ENCODE data around the gene ARHGEF4. TPM values are rescaled to one million over a fixed set of nuclear protein-coding genes. Genes with fewer than 3 reads are reported as not detected.

The ARHGEF4 gene
- total RNA-seq, 2 donors from 2014 or later: not detected

DNA sequence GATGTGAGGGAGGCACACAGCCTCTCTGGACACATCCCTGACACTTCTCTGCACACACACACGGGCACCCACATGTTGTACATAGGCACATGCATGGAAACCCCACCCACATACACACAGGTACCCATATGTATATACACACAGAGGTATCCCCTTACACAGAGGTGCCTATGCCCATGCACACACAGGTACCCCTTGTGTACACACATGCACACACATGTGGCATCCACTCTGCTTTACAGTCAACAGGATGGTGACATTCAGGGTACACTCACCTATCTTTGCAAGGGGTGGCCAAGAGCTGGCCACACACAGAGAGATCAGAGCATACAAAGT is 197.0 kb downstream of the ARHGEF4 start:
- Mint-ChIP-seq H3K27me3 (peaks cover 12% of the 10 kb centered on the region), H3K9me3 (no peaks in the 10 kb centered on the region), H3K4me3 (no peak overlapping the region), H3K4me1 (no peaks in the 10 kb centered on the region), H3K36me3 (ENCODE audit: low read depth) (no peaks in the 10 kb centered on the region), H3K27ac (no peak overlapping the region)
- no peak for ATAC-seq (replicated peaks)

DNA sequence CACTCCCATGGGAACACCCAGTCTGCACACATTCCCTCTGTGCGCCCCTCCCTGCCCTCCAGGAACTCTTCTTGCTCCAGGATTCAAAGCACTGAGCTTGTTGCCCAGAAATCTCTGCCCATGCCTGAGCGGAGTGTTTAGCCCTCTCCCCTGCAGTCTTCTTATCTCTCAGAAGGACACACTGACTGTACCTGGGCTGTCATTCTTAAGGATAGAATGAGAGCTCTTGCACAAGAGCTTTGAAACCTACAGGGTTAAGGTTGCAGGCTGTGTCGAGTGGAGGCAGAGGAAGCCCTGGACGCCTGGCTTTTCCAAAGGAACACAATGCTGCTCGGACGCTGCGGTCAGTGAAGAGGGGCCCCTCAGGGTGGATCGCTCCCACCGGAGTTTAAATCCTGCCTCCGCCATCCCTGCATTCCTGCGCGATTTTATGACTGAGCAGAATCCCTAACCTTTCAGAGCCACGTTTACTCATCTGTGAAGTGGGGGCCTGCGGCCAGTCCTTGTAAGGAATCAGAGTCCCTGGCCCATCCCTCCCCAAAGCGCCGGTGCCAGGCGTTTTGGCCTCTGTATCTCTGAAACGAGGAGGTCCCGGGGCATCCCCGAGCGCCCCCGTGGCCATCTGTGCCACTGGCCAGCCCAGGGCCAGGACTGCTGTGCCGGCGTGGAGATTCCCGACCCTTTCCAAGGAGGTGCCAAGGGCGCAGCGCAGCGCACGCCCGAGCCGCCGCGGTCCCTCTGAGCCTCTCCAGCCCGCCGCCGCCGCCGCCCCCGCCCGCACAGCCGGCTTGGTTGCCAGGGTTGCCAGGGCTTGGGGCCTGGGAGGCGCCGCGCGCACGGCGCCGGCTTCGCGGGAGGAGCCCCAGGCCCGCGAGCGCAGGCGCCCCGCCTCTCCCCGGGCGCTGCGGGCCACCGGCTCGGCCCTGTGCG is 197.7 kb downstream of the ARHGEF4 start:
- H3K9me3 Mint-ChIP-seq: no peaks in the 10 kb centered on the region
- H3K4me3 Mint-ChIP-seq: no peak overlapping the region
- H3K36me3 Mint-ChIP-seq (ENCODE audit: low read depth): no peaks in the 10 kb centered on the region
- peak; percentile 25 for ATAC-seq (replicated peaks)
- no peak overlapping the region for H3K27ac Mint-ChIP-seq
- no peaks in the 10 kb centered on the region for H3K4me1 Mint-ChIP-seq
- H3K27me3 Mint-ChIP-seq: peaks cover 11% of the 10 kb centered on the region

DNA sequence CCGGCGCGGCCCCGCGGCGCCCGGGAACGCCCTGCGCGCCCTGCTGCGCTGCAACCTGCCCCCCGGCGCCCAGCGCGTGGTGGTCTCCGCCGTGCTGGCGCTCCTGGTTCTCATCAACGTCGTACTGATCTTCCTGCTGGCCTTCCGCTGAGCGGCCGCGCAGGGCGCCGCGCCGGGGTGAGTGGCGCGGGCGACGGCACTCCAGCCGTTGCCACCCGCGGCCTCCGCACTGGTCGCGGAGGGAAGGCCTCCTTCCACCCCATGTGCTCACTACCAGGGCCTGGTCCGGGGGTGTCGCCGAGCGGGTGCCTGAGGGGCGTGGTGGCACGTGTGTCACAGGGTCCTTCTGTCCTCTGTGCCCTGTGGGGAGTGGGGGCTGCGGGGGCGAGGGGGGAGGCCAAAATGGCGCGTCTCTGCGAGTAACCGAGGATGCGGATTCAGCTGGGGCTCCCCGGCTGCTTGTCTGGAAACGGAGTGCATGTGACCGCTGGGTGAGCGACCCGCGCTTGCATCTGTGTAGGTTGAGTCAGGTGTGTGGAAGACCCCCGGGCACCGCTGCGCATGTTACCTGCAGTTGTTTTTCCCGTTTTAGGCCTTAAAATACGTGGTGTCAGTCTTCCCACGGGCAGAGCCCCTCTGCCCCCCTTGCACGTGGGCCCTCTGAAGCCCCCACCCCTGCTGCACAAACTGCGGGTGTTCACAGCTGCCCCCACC is 198.6 kb downstream of the ARHGEF4 start:
- H3K9me3 Mint-ChIP-seq: no peaks in the 10 kb centered on the region
- H3K36me3 Mint-ChIP-seq (ENCODE audit: low read depth): no peaks in the 10 kb centered on the region
- no peak for ATAC-seq (replicated peaks)
- H3K27ac Mint-ChIP-seq: no peak overlapping the region
- H3K4me1 Mint-ChIP-seq: no peaks in the 10 kb centered on the region
- peaks cover 8% of the 10 kb centered on the region for H3K27me3 Mint-ChIP-seq
- H3K4me3 Mint-ChIP-seq: no peak overlapping the region

DNA sequence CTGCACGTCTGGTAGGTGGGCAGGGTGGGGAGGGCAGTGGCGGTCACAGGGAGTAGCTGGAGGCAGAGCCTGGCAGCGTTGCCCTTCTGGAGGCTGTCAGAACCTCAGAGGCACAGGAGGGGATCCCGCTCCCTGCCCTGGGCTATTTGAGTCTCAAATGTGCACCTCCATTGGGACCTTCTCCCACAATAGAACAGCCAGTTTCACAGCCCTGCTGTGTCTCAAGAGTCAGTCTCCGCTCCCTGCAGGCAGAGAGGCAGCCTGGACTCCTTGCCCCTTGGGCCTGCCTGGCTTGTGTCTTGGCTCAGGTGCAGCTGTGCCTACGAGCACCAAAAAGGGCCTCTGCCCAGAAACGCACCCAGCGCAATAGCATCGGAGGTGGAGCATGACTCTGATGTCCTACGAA is 199.1 kb downstream of the ARHGEF4 start:
- ATAC-seq (replicated peaks): no peak
- Mint-ChIP-seq H3K9me3 (no peaks in the 10 kb centered on the region), H3K4me1 (no peaks in the 10 kb centered on the region)

DNA sequence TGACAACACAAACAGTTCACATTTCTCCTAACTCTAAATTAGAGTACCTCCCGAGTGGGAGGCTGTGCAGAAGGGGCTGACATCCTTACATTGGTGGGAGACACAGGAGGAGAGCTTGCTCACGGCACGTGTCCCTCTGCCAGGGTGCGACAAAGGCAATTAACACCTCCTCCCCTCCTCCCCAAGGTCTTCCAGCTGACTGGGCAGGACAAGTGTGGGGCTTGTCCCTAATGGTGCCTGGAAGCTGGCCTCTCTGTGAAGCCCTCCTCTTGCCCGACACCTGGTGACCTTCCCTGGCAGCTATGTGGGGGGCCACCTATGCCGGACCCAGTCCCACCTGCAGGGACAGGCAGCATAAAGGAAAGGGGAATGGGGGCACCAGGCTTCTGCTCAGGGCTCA is 199.6 kb downstream of the ARHGEF4 start:
- no peak overlapping the region for H3K4me3 Mint-ChIP-seq
- ATAC-seq (replicated peaks): no peak
- H3K4me1 Mint-ChIP-seq: peaks cover 4% of the 10 kb centered on the region
- no peaks in the 10 kb centered on the region for H3K9me3 Mint-ChIP-seq
- no peak overlapping the region for H3K27ac Mint-ChIP-seq
- H3K36me3 Mint-ChIP-seq (ENCODE audit: low read depth): no peaks in the 10 kb centered on the region
- peaks cover 8% of the 10 kb centered on the region for H3K27me3 Mint-ChIP-seq

More for the DNA sequence above, 199.1 kb downstream of the ARHGEF4 start:
- H3K36me3 Mint-ChIP-seq (ENCODE audit: low read depth): no peaks in the 10 kb centered on the region
- peaks cover 8% of the 10 kb centered on the region for H3K27me3 Mint-ChIP-seq
- H3K4me3 Mint-ChIP-seq: no peak overlapping the region
- H3K27ac Mint-ChIP-seq: no peak overlapping the region

DNA sequence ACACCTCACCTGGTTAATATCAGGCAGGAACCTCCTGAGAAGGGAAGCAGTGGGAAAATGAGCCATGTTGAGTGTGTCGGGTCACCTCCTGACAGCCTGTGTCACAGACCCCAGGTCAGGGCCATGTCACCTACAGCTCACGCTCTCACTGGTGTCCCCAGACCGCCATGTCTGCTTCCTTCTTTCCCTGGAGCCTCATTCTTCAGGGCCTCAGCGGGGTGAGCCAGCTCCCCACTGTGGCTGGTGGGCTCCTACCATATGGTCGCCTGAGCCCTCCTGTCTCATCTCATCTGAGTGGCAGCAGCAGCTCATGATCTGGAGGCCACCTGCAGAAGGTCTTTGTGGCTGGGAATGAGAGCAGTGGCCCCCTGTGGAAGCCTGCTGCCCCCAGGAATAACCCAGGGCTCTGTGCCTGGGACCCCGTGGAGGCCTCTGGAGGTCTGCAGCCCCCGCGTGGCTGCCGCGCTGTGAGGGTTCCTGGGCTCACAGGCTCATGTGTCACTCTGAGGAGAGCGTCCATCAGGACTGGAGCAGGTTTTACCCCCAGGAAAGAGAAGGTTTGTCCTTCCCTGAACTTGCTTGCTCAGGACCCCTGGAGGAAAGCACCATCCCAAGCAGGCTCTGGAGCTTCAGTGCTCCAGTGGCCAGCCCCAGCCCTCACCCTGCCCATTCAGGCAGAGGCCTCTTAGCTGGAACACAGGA is 200.1 kb downstream of the ARHGEF4 start:
- H3K36me3 Mint-ChIP-seq (ENCODE audit: low read depth): no peaks in the 10 kb centered on the region
- H3K9me3 Mint-ChIP-seq: no peaks in the 10 kb centered on the region
- H3K27me3 Mint-ChIP-seq: peaks cover 8% of the 10 kb centered on the region
- peaks cover 9% of the 10 kb centered on the region for H3K4me1 Mint-ChIP-seq
- ATAC-seq (replicated peaks): no peak
- H3K27ac Mint-ChIP-seq: no peak overlapping the region
- no peak overlapping the region for H3K4me3 Mint-ChIP-seq

DNA sequence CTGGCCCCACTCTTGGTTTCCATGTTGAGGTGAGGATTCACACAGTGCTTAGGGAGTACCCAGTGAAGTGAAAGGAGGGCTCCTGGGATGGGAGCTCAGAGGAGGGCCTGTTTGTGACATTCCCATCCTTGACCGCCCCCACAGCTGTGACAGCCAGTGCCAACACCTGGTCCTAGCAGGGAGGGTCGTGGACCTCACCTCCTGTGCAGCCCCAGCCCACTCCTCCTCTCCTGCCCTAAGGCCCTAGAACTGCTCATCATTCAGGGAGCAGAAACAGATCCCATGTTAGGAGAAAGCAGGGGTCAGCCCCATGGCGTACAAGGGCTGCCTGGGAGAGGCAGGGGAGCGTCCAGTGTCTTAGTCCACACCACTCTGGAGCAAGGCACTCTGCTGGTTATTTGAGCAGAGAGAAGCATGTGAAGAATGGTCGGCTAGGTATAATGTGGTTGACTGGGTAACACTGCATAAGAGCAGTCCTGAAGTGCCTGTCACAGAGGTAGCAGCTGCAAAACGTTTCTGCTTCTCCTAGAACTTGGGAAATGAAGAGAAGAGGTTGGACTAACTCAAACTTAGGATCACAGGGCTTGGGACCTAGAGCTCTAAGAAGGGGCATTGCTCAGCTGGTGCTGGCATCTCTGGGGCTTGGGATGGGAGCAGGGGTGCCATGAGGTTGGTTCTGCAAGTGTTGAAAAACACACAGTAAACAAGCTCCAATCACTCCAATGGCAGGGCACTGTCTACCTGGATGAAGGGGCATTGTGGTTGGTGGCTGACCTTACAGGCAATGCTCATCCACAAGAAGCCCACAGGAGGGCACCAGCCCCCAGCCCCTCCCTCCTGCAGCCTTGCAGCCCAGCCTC is 200.9 kb downstream of the ARHGEF4 start:
- Mint-ChIP-seq H3K27me3 (peaks cover 8% of the 10 kb centered on the region), H3K36me3 (ENCODE audit: low read depth) (no peaks in the 10 kb centered on the region), H3K9me3 (no peaks in the 10 kb centered on the region), H3K27ac (no peak overlapping the region), H3K4me3 (no peak overlapping the region), H3K4me1 (peaks cover 9% of the 10 kb centered on the region)
- ATAC-seq (replicated peaks): no peak

DNA sequence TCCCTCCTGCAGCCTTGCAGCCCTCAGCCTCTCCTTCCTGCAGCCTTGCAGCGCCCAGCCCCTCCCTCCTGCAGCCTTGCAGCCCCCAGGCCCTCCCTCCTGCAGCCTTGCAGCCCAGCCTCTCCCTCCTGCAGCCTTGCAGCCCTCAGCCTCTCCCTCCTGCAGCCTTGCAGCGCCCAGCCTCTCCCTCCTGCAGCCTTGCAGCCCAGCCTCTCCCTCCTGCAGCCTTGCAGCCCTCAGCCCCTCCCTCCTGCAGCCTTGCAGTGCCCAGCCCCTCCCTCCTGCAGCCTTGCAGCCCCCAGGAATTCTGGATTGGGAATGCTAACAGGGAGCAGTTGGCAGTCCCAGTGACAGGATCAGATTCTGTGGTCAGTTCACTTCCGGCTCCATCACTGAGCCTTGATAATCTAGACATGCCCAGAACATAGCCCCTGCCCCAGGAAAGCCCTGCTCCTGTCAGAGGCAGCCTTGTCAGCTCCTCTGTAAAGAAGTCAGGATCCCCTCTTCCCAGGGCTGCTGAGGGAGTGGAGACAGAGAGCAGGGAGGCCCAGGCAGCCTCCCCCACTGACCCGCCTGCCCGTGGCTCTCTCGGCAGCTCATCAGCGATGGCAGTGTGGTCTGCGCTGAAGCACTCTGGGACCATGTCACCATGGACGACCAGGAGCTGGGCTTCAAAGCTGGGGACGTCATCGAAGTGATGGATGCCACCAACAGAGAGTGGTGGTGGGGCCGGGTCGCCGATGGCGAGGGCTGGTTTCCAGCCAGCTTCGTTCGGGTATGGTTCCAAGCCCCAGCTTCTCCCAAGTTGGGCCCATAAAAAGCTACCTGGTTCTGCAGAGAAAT is 201.8 kb downstream of the ARHGEF4 start:
- no peak overlapping the region for H3K4me3 Mint-ChIP-seq
- H3K27ac Mint-ChIP-seq: no peak overlapping the region
- peaks cover 6% of the 10 kb centered on the region for H3K27me3 Mint-ChIP-seq
- peaks cover 9% of the 10 kb centered on the region for H3K4me1 Mint-ChIP-seq
- H3K36me3 Mint-ChIP-seq (ENCODE audit: low read depth): no peaks in the 10 kb centered on the region
- no peaks in the 10 kb centered on the region for H3K9me3 Mint-ChIP-seq
- ATAC-seq (replicated peaks): no peak

DNA sequence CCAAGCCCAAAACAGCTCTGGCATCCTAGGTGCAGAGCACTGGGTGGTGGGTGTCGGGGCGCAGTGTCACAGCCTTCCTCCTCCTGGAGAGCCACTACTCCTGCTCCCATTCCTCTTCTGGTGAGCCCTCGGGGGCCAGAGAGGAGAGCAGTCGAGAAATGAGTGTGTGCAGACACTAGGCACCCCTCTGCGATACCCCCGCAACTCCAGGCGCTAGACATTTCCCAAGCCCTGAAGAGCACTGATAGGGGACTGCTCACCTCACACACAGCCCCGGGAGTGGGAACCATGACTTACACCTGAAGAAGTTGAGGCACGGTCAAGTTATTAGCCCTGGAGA is 202.4 kb downstream of the ARHGEF4 start:
- peaks cover 9% of the 10 kb centered on the region for H3K4me1 Mint-ChIP-seq
- no peak for ATAC-seq (replicated peaks)
- no peak overlapping the region for H3K27ac Mint-ChIP-seq
- peaks cover 4% of the 10 kb centered on the region for H3K27me3 Mint-ChIP-seq
- no peaks in the 10 kb centered on the region for H3K36me3 Mint-ChIP-seq (ENCODE audit: low read depth)
- H3K4me3 Mint-ChIP-seq: no peak overlapping the region
- H3K9me3 Mint-ChIP-seq: no peaks in the 10 kb centered on the region

DNA sequence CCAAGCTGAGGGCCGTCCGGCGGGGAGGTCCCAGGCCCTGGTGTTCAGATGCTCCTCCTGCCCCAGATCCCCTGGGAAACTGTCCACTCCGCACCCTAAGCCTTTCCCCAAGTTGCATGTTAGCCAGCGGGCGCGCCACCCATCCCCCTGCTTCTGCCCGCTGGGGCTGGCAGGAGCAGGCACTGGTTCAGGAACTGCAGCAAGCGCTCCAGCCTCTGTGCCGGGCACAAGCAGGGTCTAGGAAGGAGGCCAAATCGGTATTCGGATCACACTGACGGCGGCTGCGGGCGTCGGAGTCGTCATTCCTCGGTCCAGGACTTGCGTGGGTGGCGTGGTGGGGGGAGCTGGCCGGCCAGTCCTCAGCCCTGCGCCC is 202.8 kb downstream of the ARHGEF4 start:
- Mint-ChIP-seq H3K4me1 (peaks cover 9% of the 10 kb centered on the region), H3K9me3 (no peaks in the 10 kb centered on the region)

DNA sequence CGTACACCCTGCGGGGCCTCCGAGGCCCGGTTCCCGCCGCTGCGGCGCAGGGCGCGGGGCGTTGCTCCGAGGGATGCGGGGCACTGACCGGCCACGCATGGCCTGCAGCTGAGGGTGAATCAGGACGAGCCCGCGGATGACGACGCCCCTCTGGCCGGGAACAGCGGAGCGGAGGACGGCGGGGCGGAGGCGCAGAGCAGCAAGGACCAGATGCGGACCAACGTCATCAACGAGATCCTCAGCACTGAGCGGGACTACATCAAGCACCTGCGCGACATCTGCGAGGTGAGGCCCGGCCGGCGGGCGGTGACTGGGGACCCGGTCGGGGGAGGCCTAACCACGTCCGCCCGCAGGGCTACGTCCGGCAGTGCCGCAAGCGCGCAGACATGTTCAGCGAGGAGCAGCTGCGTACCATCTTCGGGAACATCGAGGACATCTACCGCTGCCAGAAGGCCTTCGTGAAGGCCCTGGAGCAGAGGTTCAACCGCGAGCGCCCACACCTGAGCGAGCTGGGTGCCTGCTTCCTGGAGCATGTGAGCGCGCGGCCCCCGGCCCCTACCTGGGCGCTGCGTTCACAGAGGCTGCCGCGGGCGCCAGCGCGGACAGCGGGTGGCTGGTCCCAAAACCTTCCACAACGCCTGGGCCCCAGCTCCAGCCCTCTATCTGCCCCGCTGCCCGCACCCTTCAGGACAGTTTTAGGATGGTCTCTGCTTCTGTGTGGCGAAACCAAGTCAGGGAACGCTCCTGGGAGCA is 203.4 kb downstream of the ARHGEF4 start:
- no peaks in the 10 kb centered on the region for H3K9me3 Mint-ChIP-seq
- no peak overlapping the region for H3K27ac Mint-ChIP-seq
- ATAC-seq (replicated peaks): peak; percentile 60
- H3K4me1 Mint-ChIP-seq: peaks cover 9% of the 10 kb centered on the region
- H3K36me3 Mint-ChIP-seq (ENCODE audit: low read depth): no peaks in the 10 kb centered on the region
- peak overlapping the region; percentile 53 for H3K4me3 Mint-ChIP-seq
- H3K27me3 Mint-ChIP-seq: peaks cover 4% of the 10 kb centered on the region

More for the DNA sequence above, 202.8 kb downstream of the ARHGEF4 start:
- Mint-ChIP-seq H3K27ac (no peak overlapping the region), H3K36me3 (ENCODE audit: low read depth) (no peaks in the 10 kb centered on the region), H3K4me3 (no peak overlapping the region), H3K27me3 (peaks cover 4% of the 10 kb centered on the region)
- ATAC-seq (replicated peaks): no peak

DNA sequence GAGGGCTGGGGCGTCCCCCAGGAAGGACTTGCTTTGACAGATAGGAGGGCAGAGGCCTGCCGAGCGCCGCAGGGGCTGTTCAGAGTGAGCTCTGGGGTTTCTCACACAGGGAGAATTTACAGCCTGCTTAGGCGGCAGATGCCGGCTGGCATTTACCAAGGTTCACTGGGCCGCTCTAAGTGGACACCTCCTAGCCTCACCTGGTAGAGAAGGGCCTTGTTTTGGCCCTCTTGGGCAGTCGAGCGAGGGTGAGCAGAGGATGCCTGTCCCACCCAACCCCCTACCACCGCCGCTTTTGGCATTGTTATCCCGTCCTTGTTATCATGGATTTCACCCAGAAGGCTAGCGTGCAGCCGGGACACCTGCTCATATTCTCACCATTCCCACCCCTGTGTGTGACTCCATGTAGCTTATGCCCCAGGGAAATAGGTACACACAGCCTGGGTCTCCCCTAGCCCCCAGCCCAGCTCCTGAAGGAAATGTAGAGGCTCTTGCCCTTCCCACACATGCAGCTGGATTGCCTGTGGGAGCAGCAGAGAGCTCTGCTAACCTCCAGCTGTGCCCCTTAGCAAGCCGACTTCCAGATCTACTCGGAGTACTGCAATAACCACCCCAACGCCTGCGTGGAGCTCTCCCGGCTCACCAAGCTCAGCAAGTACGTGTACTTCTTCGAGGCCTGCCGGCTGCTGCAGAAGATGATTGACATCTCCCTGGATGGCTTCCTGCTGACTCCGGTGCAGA is 204.1 kb downstream of the ARHGEF4 start:
- H3K27ac Mint-ChIP-seq: no peak overlapping the region
- H3K36me3 Mint-ChIP-seq (ENCODE audit: low read depth): no peaks in the 10 kb centered on the region
- H3K9me3 Mint-ChIP-seq: no peaks in the 10 kb centered on the region
- H3K4me3 Mint-ChIP-seq: peak overlapping the region; percentile 53
- H3K4me1 Mint-ChIP-seq: peaks cover 9% of the 10 kb centered on the region
- ATAC-seq (replicated peaks): no peak
- peaks cover 4% of the 10 kb centered on the region for H3K27me3 Mint-ChIP-seq
